Glomerular visceral epithelial cell (primary cell): ENCODE data around the gene RNF181.
"Not testable (repeated sequence)": the region's sequence is repeated elsewhere in the genome, so short reads cannot be mapped to it uniquely, and the experiment has no call there.

ENCODE experiments used
- DNase-seq: peaks from one replicate; pipeline ENCODE4 v3.0.0-alpha.2; 2016; ENCODE audit errors: extremely low spot score

RNF181 gene

DNA sequence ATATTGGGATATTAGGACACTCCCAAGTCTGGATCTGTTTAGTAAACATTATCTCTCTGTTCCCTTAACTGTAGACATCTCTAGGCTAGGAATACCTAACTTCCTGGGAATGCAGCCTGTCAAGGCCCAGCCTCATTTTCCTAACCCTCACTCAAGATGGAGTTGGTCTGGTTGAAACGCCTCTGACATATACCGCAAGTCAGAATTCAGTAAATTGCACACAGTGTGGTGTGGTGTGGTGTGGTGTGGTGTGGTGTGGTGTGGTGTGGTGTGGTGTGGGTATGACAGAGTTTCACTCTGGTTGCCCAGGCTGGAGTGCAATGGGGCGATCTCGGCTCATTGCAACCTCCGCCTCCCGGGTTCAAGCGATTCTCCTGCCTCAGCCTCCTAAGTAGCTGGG is 19.2 kb downstream of the RNF181 start:
- not testable (repeated sequence) for DNase-seq

DNA sequence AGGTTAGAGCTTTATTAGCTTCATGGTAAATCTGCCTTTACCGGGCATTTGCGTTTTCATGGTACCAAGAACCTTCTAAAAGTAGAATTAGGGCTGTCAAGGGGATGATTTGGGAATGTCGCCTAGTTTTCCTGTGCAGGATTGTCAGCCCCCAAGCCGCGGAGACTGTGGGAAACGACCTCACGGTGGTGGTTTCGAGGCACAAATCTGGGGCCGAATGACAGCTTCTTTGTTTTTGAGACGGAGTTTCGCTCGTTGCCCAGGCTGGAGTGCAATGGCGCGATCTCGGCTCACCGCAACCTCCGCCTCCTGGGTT is 19.8 kb downstream of the RNF181 start:
- no peak for DNase-seq

DNA sequence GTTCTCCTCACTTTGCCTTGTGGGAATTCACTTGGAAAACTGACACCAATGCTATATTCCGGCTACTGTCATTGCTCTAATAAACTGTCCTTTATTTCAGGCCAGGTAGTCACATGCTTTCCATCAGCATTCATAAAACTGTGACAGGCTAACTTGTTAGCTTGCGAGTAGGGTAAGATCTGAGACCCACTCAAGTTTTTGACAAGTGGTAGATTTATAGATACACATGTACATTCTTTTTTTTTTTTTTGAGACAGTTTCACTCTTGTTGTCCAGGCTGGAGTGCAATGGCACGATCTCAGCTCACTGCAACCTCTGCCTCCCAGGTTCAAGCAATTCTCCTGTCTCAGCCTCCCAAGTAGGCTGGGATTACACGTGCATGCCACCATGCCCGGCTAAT is 22.2 kb downstream of the RNF181 start:
- DNase-seq: not testable (repeated sequence)

DNA sequence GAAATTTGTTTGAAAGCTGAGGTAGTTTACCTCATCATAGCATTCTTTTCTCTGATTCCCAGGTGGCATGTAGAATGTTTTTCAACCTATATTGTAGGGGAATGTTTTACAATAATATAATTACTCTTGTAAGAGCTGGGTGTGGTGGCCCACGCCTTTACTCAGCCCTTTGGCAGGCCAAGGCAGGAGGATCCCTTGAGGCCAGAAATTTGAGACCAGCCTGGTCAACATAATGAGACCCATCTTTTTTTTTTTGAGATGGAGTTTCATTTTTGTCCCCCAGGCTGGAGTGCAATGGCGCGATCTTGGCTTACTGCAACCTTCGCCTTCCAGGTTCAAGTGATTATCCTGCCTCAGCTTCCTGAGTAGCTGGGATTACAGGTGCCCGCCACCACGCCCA is 24.1 kb downstream of the RNF181 start:
- no peak for DNase-seq

DNA sequence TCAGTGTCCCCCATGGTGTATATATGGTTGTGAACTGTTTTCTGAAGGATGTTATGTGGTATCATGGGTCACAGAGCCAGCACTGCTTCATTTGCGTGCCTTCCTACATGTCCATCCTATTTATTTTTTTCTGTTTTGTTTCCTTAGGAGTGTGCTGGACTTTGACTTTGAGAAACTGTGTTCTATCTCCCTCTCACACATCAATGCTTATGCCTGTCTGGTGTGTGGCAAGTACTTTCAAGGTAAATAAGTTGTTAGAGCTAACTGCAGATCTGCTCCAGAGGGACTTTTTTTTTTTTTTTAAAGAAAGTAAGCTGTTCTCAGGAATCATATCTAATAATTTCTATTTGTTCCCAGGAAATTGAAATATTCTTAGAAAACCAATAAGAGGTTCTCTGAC is 25.8 kb downstream of the RNF181 start:
- no peak for DNase-seq

DNA sequence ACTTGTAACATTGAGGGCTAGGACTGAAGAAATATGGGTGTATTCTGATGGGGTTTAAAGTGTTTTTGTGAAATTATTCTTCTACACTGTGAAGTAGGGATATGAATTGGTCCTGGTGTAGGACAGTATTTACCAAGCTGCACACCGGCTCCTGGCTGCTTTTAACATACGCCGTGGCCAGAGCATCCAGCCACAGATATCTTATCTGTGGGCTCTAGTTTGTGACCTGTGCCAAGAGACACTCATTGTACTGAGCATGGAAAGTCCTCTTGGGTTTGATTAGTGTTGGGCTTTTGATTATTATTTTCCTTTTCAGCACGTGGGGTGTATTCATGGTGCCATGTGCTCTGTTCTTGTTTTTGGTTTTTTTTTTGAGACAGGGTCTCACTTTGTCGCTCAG is 28.4 kb downstream of the RNF181 start:
- DNase-seq: no peak

DNA sequence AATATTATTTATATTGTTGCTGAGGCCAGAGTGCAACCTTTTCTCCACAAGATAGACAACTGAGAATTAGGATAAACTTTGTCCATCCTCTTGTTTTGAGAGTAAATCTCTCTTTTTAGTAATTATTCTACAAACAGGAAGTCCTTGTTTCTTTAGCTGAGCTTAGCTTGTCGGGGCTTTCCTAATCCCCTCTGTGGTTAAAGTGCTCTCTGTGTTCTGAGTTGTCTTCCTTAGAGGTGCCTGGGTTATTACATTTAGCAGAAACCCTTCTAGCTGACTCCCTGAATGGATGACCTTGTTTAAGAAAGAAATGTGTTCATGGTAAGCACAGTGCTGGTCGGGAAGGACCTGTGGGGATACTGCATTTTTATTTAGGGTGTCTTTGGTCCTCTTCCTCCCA is 33.1 kb downstream of the RNF181 start:
- no peak for DNase-seq

DNA sequence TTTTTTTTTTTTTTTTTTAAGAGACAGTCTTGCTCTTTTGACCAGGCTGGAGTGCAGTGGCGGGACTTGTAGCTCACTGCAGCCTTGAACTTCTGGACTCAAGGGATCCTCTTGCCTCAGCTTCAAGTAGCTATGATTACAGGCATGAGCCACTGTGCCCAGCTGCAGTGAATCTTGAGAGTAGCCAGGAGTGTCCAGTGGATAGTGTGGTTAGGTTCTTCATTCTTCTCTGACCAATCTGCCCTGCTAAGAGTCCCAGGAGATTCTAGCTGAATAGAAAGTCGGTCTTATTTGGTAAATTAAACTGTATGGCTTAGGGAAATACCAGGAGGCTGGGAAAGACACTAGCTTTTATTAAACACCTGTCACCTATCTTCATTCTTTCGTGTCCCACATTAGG is 35.8 kb downstream of the RNF181 start:
- DNase-seq: no peak

DNA sequence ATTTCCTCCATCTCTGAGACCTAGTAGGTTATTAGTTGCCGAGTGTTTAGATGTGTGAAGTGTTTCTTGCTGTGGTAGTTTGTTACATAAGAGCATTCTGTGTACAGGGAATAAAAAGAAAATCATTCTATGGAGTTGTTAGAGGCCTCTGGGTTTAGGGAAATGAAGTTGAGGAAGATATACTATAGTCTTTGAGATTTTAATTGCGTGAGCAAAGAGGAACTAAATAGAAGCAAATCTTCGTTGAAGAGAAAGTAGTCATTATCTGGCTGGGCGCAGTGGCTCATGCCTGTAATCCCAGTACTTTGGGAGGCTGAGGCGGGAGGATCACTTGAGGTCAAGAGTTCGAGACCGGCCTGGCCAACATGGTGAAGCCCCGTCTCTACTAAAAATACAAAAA is 39.5 kb downstream of the RNF181 start:
- no peak for DNase-seq

DNA sequence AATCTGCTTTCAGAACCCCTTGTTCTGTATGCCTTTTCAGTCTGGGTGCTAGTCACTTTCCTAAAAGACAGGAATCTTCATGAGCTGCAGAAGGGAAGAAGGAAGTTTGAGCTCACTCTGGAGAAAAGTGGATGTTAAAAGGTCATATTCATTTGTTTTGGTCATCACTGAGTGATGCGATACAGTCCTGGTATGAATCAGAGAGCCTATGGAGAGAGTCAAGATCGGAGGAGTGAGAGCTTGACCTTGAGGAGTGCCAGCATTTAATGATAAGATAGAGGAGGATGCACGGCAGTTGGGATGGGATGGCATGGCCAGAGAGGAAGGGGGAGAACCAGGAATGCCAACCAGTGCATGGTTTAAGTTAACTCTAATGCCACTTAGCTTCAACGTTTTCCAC is 40.1 kb downstream of the RNF181 start:
- no peak for DNase-seq

DNA sequence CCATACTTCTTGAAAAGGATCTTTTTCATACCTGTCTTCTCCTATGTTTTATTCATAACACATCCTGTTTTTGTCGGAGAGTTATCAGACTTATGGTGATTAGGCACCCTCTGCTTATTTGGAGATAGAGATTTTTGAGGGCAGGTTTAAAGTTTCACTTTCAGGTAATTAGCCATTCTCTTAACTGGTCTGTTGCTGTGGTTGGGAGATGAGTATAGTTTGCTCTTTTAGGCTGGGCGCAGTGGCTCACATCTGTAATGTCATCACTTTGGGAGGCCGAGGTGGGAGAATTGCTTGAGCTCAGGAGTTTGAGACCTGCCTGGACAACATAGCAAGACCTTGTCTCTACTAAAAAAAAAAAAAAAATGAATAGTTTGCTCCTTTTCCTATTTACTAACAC is 47.2 kb downstream of the RNF181 start:
- DNase-seq: no peak

DNA sequence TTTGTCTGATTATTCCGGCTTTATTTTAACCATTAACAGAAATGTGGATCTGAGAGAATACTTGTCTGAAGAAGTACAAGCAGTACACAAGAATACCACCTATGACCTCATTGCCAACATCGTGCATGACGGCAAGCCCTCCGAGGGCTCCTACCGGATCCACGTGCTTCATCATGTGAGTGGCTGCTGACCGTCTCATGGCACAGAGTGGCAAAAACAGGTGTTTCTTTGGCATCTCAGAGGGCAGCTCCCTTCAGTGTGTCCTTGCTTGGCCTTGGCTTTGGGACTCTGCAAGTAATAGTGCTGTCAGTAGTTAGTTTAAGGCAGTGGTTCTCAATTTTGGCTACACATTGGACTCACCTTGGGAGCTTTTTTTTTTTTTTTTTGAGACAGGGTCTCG is 49.4 kb downstream of the RNF181 start:
- no peak for DNase-seq

DNA sequence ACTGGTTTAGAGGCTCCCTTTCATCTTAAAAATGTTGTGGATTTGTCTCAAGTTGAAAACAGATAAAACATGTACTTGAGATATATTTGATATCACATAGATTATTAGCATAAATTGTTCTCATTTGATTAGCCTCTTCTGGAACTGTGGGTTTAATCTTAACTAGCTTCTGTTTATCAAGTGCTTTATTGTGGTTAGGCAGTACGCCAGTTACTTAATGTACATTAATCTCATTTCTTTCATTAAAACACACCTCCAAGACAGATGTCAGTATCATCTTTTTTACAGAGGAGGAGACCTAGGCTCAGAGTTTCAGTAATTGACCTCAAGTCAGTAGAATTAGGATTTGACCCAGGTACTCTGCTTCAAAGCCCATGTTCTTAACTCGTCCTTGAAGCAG is 50.6 kb downstream of the RNF181 start:
- DNase-seq: no peak
